ENCODE data around the gene STX1B.

DNA sequence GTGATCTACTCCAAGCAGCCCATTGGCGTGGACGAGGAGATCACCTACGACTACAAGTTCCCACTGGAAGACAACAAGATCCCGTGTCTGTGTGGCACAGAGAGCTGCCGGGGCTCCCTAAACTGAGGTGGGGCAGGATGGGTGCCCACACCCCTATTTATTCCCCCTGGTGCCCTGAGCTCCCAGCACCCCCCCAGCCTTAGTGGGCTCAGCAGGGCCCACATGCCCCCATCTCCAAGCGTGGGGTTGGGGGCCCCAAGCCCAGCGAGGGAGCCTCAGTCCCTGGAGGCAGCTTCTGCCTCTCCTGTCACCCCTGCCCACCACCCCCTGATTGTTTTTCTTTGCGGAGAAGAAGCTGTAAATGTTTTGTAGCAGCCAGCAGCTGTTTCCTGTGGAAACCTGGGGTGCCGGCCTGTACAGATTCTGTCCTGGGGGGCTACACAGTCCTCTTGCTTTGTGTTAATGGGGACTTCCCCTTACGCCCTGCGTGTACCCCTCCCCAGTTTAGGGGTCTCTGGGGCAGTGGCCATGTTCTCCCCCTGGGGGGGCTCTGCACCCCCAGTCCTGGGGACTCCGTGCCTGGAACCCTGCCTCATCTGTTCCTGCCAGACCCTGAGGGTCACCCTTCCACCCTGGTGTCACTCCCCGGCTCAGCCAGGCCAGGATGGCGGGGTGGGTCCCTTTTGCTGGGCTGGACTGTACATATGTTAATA, 26.4 kb downstream of the STX1B start:
- TF ChIP-seq, protein P1, sequence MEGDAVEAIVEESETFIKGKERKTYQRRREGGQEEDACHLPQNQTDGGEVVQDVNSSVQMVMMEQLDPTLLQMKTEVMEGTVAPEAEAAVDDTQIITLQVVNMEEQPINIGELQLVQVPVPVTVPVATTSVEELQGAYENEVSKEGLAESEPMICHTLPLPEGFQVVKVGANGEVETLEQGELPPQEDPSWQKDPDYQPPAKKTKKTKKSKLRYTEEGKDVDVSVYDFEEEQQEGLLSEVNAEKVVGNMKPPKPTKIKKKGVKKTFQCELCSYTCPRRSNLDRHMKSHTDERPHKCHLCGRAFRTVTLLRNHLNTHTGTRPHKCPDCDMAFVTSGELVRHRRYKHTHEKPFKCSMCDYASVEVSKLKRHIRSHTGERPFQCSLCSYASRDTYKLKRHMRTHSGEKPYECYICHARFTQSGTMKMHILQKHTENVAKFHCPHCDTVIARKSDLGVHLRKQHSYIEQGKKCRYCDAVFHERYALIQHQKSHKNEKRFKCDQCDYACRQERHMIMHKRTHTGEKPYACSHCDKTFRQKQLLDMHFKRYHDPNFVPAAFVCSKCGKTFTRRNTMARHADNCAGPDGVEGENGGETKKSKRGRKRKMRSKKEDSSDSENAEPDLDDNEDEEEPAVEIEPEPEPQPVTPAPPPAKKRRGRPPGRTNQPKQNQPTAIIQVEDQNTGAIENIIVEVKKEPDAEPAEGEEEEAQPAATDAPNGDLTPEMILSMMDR (conservative IDR thresholded peaks at IDR 0.05): no peak
- TF ChIP-seq EZH2 (IDR thresholded peaks at IDR 0.05; ENCODE audit: low read depth): no peak
